GM23338 (cell line): ENCODE results near the gene KCNH5. TPM values are rescaled to one million over a fixed set of nuclear protein-coding genes. Genes with fewer than 3 reads are reported as not detected.

Source experiments
- ATAC-seq: fragments of 200-7000 bp; cut with Tn5 transposase; 3 replicates; pipeline ENCODE4 v1.9.1; 2020
- DNase-seq: peaks from one replicate; pipeline ENCODE4 v3.0.0-alpha.2; 2015; ENCODE audit warnings: low spot score
- H2AFZ ChIP-seq: fragments of 200-600 bp; sonication (generic); 2 replicates; pipeline ENCODE4 v1.8.0; 2016; ENCODE audit warnings: antibody characterized with exemption, mild to moderate bottlenecking, moderate library complexity
- H3F3A ChIP-seq: fragments of 200-600 bp; sonication (generic); replicated peaks from 2 replicates; pipeline ENCODE4 v1.8.0; 2017; ENCODE audit warnings: antibody characterized with exemption, mixed run types, low read depth
- H3K27ac ChIP-seq: fragments of 200-600 bp; sonication (generic); 2 replicates; pipeline ENCODE4 v1.6.1; 2016; ENCODE audit warnings: low read depth
- H3K27me3 ChIP-seq: fragments of 200-600 bp; sonication (generic); 2 replicates; pipeline ENCODE4 v1.8.0; 2016; ENCODE audit warnings: mild to moderate bottlenecking, mixed run types, moderate library complexity; ENCODE audit not compliant: insufficient read depth
- H3K36me3 ChIP-seq: fragments of 200-600 bp; sonication (generic); 2 replicates; pipeline ENCODE4 v1.8.0; 2016; ENCODE audit warnings: mild to moderate bottlenecking; ENCODE audit not compliant: insufficient read depth
- H3K4me1 ChIP-seq: fragments of 200-600 bp; sonication (generic); 2 replicates; pipeline ENCODE4 v1.8.0; 2016; ENCODE audit warnings: mild to moderate bottlenecking, moderate library complexity; ENCODE audit not compliant: insufficient read depth
- H3K4me2 ChIP-seq: fragments of 200-600 bp; sonication (generic); 2 replicates; pipeline ENCODE4 v1.7.1; 2017; ENCODE audit warnings: mixed run types
- H3K4me3 ChIP-seq: fragments of 200-600 bp; sonication (generic); 2 replicates; pipeline ENCODE4 v1.6.1; 2016; ENCODE audit warnings: mixed run types
- H3K79me2 ChIP-seq: fragments of 200-600 bp; sonication (generic); replicated peaks from 2 replicates; pipeline ENCODE4 v1.8.0; 2017; ENCODE audit warnings: mild to moderate bottlenecking; ENCODE audit not compliant: insufficient read depth
- H3K9me2 ChIP-seq: fragments of 200-600 bp; sonication (generic); 2 replicates; pipeline ENCODE4 v1.8.0; 2017; ENCODE audit not compliant: insufficient read depth
- H4K20me1 ChIP-seq: fragments of 200-600 bp; sonication (generic); replicated peaks from 2 replicates; pipeline ENCODE4 v1.8.0; 2017; ENCODE audit warnings: mild to moderate bottlenecking; ENCODE audit not compliant: insufficient read depth
- H3K27ac Mint-ChIP-seq: 2 replicates; pipeline ENCODE4 v1.8.0; 2020; ENCODE audit warnings: inconsistent platforms, mild to moderate bottlenecking, moderate library complexity, mixed read lengths
- H3K27me3 Mint-ChIP-seq: 3 replicates; pipeline ENCODE4 v1.8.0; 2022; ENCODE audit warnings: low read depth, mild to moderate bottlenecking, moderate library complexity, mixed read lengths, inconsistent platforms; ENCODE audit not compliant: insufficient read depth, poor library complexity
- H3K36me3 Mint-ChIP-seq: 3 replicates; pipeline ENCODE4 v1.8.0; 2021; ENCODE audit warnings: low read depth, mild to moderate bottlenecking, inconsistent platforms, moderate library complexity, mixed read lengths
- H3K4me1 Mint-ChIP-seq: 3 replicates; pipeline ENCODE4 v1.8.0; 2020; ENCODE audit warnings: mild to moderate bottlenecking, inconsistent platforms, mixed read lengths
- H3K4me3 Mint-ChIP-seq: 3 replicates; pipeline ENCODE4 v1.8.0; 2021; ENCODE audit warnings: moderate library complexity, mild to moderate bottlenecking, inconsistent platforms, mixed read lengths
- H3K9me3 Mint-ChIP-seq: 3 replicates; pipeline ENCODE4 v1.8.0; 2020; ENCODE audit warnings: moderate library complexity, mild to moderate bottlenecking, inconsistent platforms, mixed read lengths
- NANOG ChIP-seq: IDR thresholded peaks from 2 replicates; pipeline ENCODE4 v1.6.1; 2016; ENCODE audit warnings: antibody characterized with exemption, borderline replicate concordance
- polyA plus RNA-seq: library from polyadenylated mRNA; unstranded; fragments of >200 nt; fragmentation: Nextera tagmentation; extraction: Ambion mirVana; gene quantifications from 2 replicates; pipeline ENCODE4 v1.2.1, GENCODE V29; 2016
- total RNA-seq: library from RNA; depleted of rRNA; stranded (reverse); fragments of >200 nt; shearing (Covaris generic); gene quantifications from 2 replicates; pipeline ENCODE4 v1.2.3, GENCODE V29; 2014
- TF ChIP-seq, protein P1 (sequence below): fragments of 250-450 bp; sonication (Bioruptor Pico); IDR thresholded peaks from 2 replicates; pipeline ENCODE4 v1.5.0; 2020; ENCODE audit warnings: mild to moderate bottlenecking, moderate library complexity
- TF ChIP-seq, protein P2 (sequence below), 2 experiments: fragments of 200-600 bp in 1 of 2; sonication (generic) in 1 of 2; conservative IDR thresholded peaks; 2 replicates each; pipeline versions ENCODE4 v1.5.1 to v1.6.1; 2016 to 2017; ENCODE audit warnings: antibody characterized with exemption in 2 of 2, low read depth in 2 of 2, mild to moderate bottlenecking in 2 of 2, moderate library complexity in 1 of 2

KCNH5 gene
- total and polyA plus RNA-seq, 2 experiments from 2014 or later: 0.71 to 0.83 TPM

DNA sequence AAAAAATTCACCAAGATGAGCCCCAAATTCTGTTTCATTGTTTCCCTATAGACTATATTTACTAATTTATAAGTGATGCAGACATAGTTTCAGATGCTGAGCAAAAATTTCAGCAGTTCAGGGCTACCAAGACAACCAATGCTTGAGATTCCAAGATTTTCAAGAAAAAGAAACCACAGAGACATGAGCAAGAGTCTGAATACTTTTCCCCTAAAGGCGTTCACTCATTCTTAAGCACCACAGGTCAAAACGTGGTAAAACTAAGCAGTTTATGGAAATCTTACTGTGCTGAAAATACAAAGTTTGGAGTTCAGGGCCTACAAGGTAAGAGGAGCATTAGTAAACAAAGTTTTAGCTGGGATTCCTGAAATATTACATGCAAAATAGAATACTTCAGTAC, 221.2 kb downstream of the KCNH5 start:
- TF ChIP-seq, protein P1, sequence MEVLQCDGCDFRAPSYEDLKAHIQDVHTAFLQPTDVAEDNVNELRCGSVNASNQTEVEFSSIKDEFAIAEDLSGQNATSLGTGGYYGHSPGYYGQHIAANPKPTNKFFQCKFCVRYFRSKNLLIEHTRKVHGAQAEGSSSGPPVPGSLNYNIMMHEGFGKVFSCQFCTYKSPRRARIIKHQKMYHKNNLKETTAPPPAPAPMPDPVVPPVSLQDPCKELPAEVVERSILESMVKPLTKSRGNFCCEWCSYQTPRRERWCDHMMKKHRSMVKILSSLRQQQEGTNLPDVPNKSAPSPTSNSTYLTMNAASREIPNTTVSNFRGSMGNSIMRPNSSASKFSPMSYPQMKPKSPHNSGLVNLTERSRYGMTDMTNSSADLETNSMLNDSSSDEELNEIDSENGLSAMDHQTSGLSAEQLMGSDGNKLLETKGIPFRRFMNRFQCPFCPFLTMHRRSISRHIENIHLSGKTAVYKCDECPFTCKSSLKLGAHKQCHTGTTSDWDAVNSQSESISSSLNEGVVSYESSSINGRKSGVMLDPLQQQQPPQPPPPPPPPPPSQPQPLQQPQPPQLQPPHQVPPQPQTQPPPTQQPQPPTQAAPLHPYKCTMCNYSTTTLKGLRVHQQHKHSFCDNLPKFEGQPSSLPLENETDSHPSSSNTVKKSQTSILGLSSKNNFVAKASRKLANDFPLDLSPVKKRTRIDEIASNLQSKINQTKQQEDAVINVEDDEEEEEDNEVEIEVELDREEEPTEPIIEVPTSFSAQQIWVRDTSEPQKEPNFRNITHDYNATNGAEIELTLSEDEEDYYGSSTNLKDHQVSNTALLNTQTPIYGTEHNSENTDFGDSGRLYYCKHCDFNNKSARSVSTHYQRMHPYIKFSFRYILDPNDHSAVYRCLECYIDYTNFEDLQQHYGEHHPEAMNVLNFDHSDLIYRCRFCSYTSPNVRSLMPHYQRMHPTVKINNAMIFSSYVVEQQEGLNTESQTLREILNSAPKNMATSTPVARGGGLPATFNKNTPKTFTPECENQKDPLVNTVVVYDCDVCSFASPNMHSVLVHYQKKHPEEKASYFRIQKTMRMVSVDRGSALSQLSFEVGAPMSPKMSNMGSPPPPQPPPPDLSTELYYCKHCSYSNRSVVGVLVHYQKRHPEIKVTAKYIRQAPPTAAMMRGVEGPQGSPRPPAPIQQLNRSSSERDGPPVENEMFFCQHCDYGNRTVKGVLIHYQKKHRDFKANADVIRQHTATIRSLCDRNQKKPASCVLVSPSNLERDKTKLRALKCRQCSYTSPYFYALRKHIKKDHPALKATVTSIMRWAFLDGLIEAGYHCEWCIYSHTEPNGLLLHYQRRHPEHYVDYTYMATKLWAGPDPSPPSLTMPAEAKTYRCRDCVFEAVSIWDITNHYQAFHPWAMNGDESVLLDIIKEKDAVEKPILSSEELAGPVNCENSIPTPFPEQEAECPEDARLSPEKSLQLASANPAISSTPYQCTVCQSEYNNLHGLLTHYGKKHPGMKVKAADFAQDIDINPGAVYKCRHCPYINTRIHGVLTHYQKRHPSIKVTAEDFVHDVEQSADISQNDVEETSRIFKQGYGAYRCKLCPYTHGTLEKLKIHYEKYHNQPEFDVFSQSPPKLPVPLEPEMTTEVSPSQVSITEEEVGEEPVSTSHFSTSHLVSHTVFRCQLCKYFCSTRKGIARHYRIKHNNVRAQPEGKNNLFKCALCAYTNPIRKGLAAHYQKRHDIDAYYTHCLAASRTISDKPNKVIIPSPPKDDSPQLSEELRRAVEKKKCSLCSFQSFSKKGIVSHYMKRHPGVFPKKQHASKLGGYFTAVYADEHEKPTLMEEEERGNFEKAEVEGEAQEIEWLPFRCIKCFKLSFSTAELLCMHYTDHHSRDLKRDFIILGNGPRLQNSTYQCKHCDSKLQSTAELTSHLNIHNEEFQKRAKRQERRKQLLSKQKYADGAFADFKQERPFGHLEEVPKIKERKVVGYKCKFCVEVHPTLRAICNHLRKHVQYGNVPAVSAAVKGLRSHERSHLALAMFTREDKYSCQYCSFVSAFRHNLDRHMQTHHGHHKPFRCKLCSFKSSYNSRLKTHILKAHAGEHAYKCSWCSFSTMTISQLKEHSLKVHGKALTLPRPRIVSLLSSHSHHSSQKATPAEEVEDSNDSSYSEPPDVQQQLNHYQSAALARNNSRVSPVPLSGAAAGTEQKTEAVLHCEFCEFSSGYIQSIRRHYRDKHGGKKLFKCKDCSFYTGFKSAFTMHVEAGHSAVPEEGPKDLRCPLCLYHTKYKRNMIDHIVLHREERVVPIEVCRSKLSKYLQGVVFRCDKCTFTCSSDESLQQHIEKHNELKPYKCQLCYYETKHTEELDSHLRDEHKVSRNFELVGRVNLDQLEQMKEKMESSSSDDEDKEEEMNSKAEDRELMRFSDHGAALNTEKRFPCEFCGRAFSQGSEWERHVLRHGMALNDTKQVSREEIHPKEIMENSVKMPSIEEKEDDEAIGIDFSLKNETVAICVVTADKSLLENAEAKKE: no peak
- TF ChIP-seq, protein P2, sequence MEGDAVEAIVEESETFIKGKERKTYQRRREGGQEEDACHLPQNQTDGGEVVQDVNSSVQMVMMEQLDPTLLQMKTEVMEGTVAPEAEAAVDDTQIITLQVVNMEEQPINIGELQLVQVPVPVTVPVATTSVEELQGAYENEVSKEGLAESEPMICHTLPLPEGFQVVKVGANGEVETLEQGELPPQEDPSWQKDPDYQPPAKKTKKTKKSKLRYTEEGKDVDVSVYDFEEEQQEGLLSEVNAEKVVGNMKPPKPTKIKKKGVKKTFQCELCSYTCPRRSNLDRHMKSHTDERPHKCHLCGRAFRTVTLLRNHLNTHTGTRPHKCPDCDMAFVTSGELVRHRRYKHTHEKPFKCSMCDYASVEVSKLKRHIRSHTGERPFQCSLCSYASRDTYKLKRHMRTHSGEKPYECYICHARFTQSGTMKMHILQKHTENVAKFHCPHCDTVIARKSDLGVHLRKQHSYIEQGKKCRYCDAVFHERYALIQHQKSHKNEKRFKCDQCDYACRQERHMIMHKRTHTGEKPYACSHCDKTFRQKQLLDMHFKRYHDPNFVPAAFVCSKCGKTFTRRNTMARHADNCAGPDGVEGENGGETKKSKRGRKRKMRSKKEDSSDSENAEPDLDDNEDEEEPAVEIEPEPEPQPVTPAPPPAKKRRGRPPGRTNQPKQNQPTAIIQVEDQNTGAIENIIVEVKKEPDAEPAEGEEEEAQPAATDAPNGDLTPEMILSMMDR (conservative IDR thresholded peaks at IDR 0.05; ENCODE audit: low read depth in 2 of 2): no peak
- H3K9me2 ChIP-seq: no peaks in the 10 kb centered on the region
- H3K27ac ChIP-seq: no peak overlapping the region

DNA sequence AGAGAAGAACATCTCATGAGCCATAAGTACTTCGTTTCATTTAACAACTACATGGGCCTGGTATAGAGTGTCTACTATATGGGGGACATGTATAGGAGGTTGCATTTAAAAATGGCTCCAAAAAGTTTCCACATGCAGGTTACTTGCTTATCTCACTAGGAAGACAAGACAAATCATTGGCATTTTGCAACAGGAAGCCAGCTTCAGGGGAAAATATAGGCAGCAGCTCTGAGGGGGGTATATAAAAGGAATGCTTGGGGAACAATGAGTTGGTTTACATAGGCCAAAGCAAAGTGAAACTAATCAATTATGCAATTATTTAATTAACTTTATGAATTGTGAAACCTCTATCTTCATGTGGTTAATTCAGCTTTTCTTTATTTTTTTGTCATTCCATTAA, 225.3 kb downstream of the KCNH5 start:
- no peak overlapping the region for H3K27ac Mint-ChIP-seq
- H3K4me2 ChIP-seq: no peak overlapping the region
- H3K36me3 Mint-ChIP-seq: peaks cover 3% of the 10 kb centered on the region; the same call in 1 of the 3 replicates
- H4K20me1 ChIP-seq: no peaks in the 10 kb centered on the region
- no peaks in the 10 kb centered on the region for H3K36me3 ChIP-seq
- no peak overlapping the region for H3K4me3 Mint-ChIP-seq
- H2AFZ ChIP-seq: no peak overlapping the region
- ATAC-seq: no peak
- TF ChIP-seq NANOG: no peak
- no peak for DNase-seq
- peaks cover 3% of the 10 kb centered on the region; the same call in 2 of the 3 replicates for H3K9me3 Mint-ChIP-seq
- no peak overlapping the region for H3K27ac ChIP-seq
- H3K4me3 ChIP-seq: no peak overlapping the region
- 0 out of 2 replicates have a peak, but pooled peaks cover 5% of the 10 kb centered on the region for H3K4me1 ChIP-seq
- peaks cover 3% of the 10 kb centered on the region for H3K27me3 Mint-ChIP-seq
- no peaks in the 10 kb centered on the region for H3K9me2 ChIP-seq
- peaks cover 2% of the 10 kb centered on the region; the same call in 1 of the 3 replicates for H3K4me1 Mint-ChIP-seq
- H3K27me3 ChIP-seq: no peaks in the 10 kb centered on the region
- no peaks in the 10 kb centered on the region for H3F3A ChIP-seq
- no peaks in the 10 kb centered on the region for H3K79me2 ChIP-seq

More for the DNA sequence above, 221.2 kb downstream of the KCNH5 start:
- H3K4me1 ChIP-seq: 0 out of 2 replicates have a peak, but pooled peaks cover 5% of the 10 kb centered on the region
- DNase-seq: no peak
- H4K20me1 ChIP-seq: no peaks in the 10 kb centered on the region
- no peaks in the 10 kb centered on the region for H3K79me2 ChIP-seq
- H3K4me1 Mint-ChIP-seq: peaks cover 2% of the 10 kb centered on the region; the same call in 1 of the 3 replicates
- no peak overlapping the region for H3K27ac Mint-ChIP-seq
- H2AFZ ChIP-seq: no peak overlapping the region; the same call in 1 of the 2 replicates
- no peaks in the 10 kb centered on the region for H3F3A ChIP-seq
- H3K4me3 Mint-ChIP-seq: no peak overlapping the region
- no peak for ATAC-seq
- H3K36me3 ChIP-seq: no peaks in the 10 kb centered on the region; the same call in 1 of the 2 replicates
- H3K27me3 Mint-ChIP-seq: peaks cover 6% of the 10 kb centered on the region
- H3K36me3 Mint-ChIP-seq: peaks cover 20% of the 10 kb centered on the region
- H3K9me3 Mint-ChIP-seq: peaks cover 14% of the 10 kb centered on the region
- no peak overlapping the region for H3K4me2 ChIP-seq
- H3K4me3 ChIP-seq: no peak overlapping the region
- no peaks in the 10 kb centered on the region for H3K27me3 ChIP-seq
